Endothelial cell of umbilical vein (primary cell): ENCODE results near the gene CLEC2B. TPM values are rescaled to one million over a fixed set of nuclear protein-coding genes. Genes with fewer than 3 reads are reported as not detected.

Experiments used
- BruUV-seq: library from RNA; stranded (reverse); fragments of 400-500 nt; replicated peaks from 2 replicates; lab custom pipeline; 2021; lab: Mats Ljungman, UMichigan
- CTCF ChIA-PET: fragments of 300-600, 350-600 bp; sonication (Branson Sonifier 250); formaldehyde crosslinking; loops from one replicate; lab custom pipeline; 2021; ENCODE audit warnings: antibody characterized with exemption, inconsistent platforms; lab: Charles Lee
- POLR2A ChIA-PET: fragments of 300-600, 350-600 bp; sonication (Branson Sonifier 250); formaldehyde crosslinking; loops from one replicate; lab custom pipeline; 2021; ENCODE audit warnings: antibody characterized with exemption, inconsistent platforms; lab: Charles Lee
- DNase-seq: peaks from one replicate; pipeline ENCODE4 v3.0.0-alpha.2; 2011; ENCODE audit warnings: low read depth, low spot score
- FAIRE-seq: peaks from 2 replicates; lab custom pipeline; 2011; peaks lifted over from hg19 to GRCh38; lab: Jason Lieb, UNC
- H2AFZ ChIP-seq: 2 replicates; pipeline ENCODE4 v1.6.0; 2012; ENCODE audit warnings: low read depth, low read length, control low read depth, inconsistent platforms
- H3K27ac ChIP-seq: 2 replicates; pipeline ENCODE4 v1.5.1; 2011; ENCODE audit warnings: low read depth, mild to moderate bottlenecking, control low read depth, low read length, moderate library complexity; ENCODE audit not compliant: insufficient read depth
- H3K27me3 ChIP-seq, 2 experiments: 2 replicates each; pipeline versions ENCODE4 v1.6.0 to v1.6.1; 2011; ENCODE audit warnings: low read length in 2 of 2, mixed read lengths in 1 of 2; ENCODE audit not compliant: control insufficient read depth in 2 of 2, insufficient read depth in 2 of 2
- H3K36me3 ChIP-seq, 2 experiments: 2 replicates in 1 of 2; 3 replicates in 1 of 2; pipeline ENCODE4 v1.5.1; 2011; ENCODE audit warnings: low read length in 2 of 2, mild to moderate bottlenecking in 1 of 2, moderate library complexity in 1 of 2; ENCODE audit not compliant: control insufficient read depth in 2 of 2, insufficient read depth in 2 of 2; ENCODE audit errors: extremely low read depth in 1 of 2
- H3K4me1 ChIP-seq: 3 replicates; pipeline ENCODE4 v1.5.1; 2011; ENCODE audit warnings: mild to moderate bottlenecking, low read length; ENCODE audit not compliant: control insufficient read depth, insufficient read depth; ENCODE audit errors: extremely low read depth
- H3K4me2 ChIP-seq: 2 replicates; pipeline ENCODE4 v1.6.1; 2011; ENCODE audit warnings: low read length, control low read depth, mixed read lengths; ENCODE audit not compliant: insufficient read depth
- H3K4me3 ChIP-seq, 3 experiments: fragments of 200-600 bp in 1 of 3; sonication (generic), shearing (Covaris generic) in 1 of 3; replicated peaks in 1 of 3; 2 replicates each; pipeline ENCODE4 v1.5.1; 2011 to 2016; ENCODE audit warnings: control low read depth in 3 of 3, low read length in 3 of 3, mild to moderate bottlenecking in 2 of 3, inconsistent platforms in 1 of 3, low read depth in 1 of 3, moderate library complexity in 1 of 3; ENCODE audit not compliant: insufficient read depth in 1 of 3
- H3K79me2 ChIP-seq: 2 replicates; pipeline ENCODE4 v1.6.0; 2012; ENCODE audit warnings: low read length, inconsistent platforms; ENCODE audit not compliant: control insufficient read depth, insufficient read depth
- H3K9ac ChIP-seq: replicated peaks from 2 replicates; pipeline ENCODE3; 2011; ENCODE audit warnings: low read length, control low read depth; ENCODE audit not compliant: insufficient read depth; ENCODE audit errors: extremely low read depth
- H3K9me1 ChIP-seq: replicated peaks from 3 replicates; pipeline ENCODE4 v1.6.0; 2011; ENCODE audit warnings: mild to moderate bottlenecking, low read length; ENCODE audit not compliant: control insufficient read depth, insufficient read depth; ENCODE audit errors: extremely low read depth
- H3K9me3 ChIP-seq: replicated peaks from 2 replicates; pipeline ENCODE4 v1.5.1; 2012; ENCODE audit warnings: low read length, inconsistent platforms; ENCODE audit not compliant: control insufficient read depth, insufficient read depth
- H4K20me1 ChIP-seq: replicated peaks from 2 replicates; pipeline ENCODE3; 2011; ENCODE audit warnings: mild to moderate bottlenecking, low read length; ENCODE audit not compliant: control insufficient read depth, insufficient read depth; ENCODE audit errors: extremely low read depth
- CTCF ChIP-seq, 2 donors: IDR thresholded peaks; 1 replicate in 1 of 2; 2 replicates in 1 of 2; pipeline ENCODE4 v1.5.1; 2011; ENCODE audit warnings: low read length in 2 of 2, mild to moderate bottlenecking in 2 of 2, moderate library complexity in 2 of 2, control low read depth in 1 of 2, inconsistent platforms in 1 of 2, low read depth in 1 of 2; ENCODE audit not compliant: insufficient read depth in 1 of 2; ENCODE audit errors: extremely low read depth in 1 of 2
- EZH2 ChIP-seq: IDR thresholded peaks from 2 replicates; pipeline ENCODE4 v1.6.1; 2012; ENCODE audit warnings: borderline replicate concordance, low read depth, mild to moderate bottlenecking, moderate library complexity, low read length, inconsistent platforms; ENCODE audit not compliant: severe bottlenecking
- FOS ChIP-seq: IDR thresholded peaks from 2 replicates; pipeline ENCODE4 v1.6.1; 2011; ENCODE audit warnings: mild to moderate bottlenecking, low read length, moderate library complexity, borderline replicate concordance; ENCODE audit not compliant: insufficient read depth
- GATA2 ChIP-seq: IDR thresholded peaks from 2 replicates; pipeline ENCODE4 v1.7.0; 2011; ENCODE audit warnings: low read depth, mild to moderate bottlenecking, moderate library complexity, mixed read lengths, low read length; ENCODE audit not compliant: insufficient read length, insufficient read depth
- JUN ChIP-seq: IDR thresholded peaks from 2 replicates; pipeline ENCODE4 v1.6.1; 2011; ENCODE audit warnings: borderline replicate concordance, low read depth; ENCODE audit not compliant: insufficient read length, insufficient read depth
- MAX ChIP-seq: IDR thresholded peaks from 2 replicates; pipeline ENCODE4 v1.6.1; 2011; ENCODE audit not compliant: insufficient read depth, insufficient read length
- MYC ChIP-seq: IDR thresholded peaks from one replicate; pipeline ENCODE4 v1.6.1; 2011; ENCODE audit warnings: mild to moderate bottlenecking, low read depth, low read length
- POLR2AphosphoS5 ChIP-seq: IDR thresholded peaks from 2 replicates; pipeline ENCODE4 v1.6.1; 2012; ENCODE audit warnings: low read depth, mild to moderate bottlenecking, control low read depth, low read length, moderate library complexity; ENCODE audit not compliant: insufficient read depth
- dilution Hi-C: fragments of 300-500 bp; cut with MboI; formaldehyde crosslinking; loops from one replicate; pipeline ENCODE4 v1.15.0; 2019; ENCODE audit warnings: low sequenced_read_pairs; ENCODE audit not compliant: extremely low pct_ligation_motif_present
- intact Hi-C: fragments of 100-400 bp; cut with micrococcal nuclease; formaldehyde crosslinking; loops from one replicate; pipeline ENCODE4 v1.10.0; 2022
- polyA plus RNA-seq, 4 experiments: library from polyadenylated mRNA; depleted of rRNA in 3 of 4; stranded (reverse) in 3 of 4; unstranded in 1 of 4; fragments of >200 nt; gene quantifications; 2 replicates each; pipeline versions ENCODE4 v1.2.1 to v1.2.3, GENCODE V29; 2011 to 2012; ENCODE audit warnings: missing spikeins in 1 of 4
- total RNA-seq: library from RNA; stranded (reverse); gene quantifications from 2 replicates; pipeline ENCODE4 v1.2.3, GENCODE V29; 2021

The CLEC2B gene
- total and polyA plus RNA-seq, 2 donors (not counting 3 experiments of a cell fraction or from before 2014, with no cell fraction given), result 6.7 to 18.3 TPM

- H3K27ac ChIP-seq, result no peak overlapping the region
- FAIRE-seq (no peak), DNase-seq (no peak)
- TF ChIP-seq GATA2, result no peak
- TF ChIP-seq POLR2AphosphoS5, result no peak
- no peak for TF ChIP-seq MAX
- no peak for TF ChIP-seq MYC
- no peak for TF ChIP-seq FOS
- TF ChIP-seq JUN, result no peak
- no peak for TF ChIP-seq EZH2
- TF ChIP-seq CTCF (IDR thresholded peaks at IDR 0.05; ENCODE audit: extremely low read depth in 1 of 2, insufficient read depth in 1 of 2, low read depth in 1 of 2, low read length in 2 of 2), result no peak
- ChIA-PET POLR2A (no interaction called here), CTCF (interaction anchor here (0.9 to 7.9 kb wide), 4 partner anchors 8 to 201 kb away, joined by 3 to 62 read pairs (median 4); no protein-coding TSS in a partner anchor)
- H3K79me2 ChIP-seq, result no peaks in the 10 kb centered on the region
- H3K4me3 ChIP-seq, result no peak overlapping the region
- H3K4me1 ChIP-seq, result no peaks in the 10 kb centered on the region
- no peaks in the 10 kb centered on the region for H3K9me3 ChIP-seq
- no peaks in the 10 kb centered on the region for H4K20me1 ChIP-seq
- dilution Hi-C loops (no loop called here), intact Hi-C loops (no loop called here)
- H3K27me3 ChIP-seq, result no peaks in the 10 kb centered on the region
- no peak overlapping the region for H2AFZ ChIP-seq
- H3K9ac ChIP-seq, result no peak overlapping the region
- BruUV-seq, result no TSS peak
- H3K4me2 ChIP-seq, result no peak overlapping the region
- no peaks in the 10 kb centered on the region for H3K9me1 ChIP-seq
- no peaks in the 10 kb centered on the region for H3K36me3 ChIP-seq
Observed at GRCh38 chr12:9809338-9809737, 59.8 kb downstream of the CLEC2B start.
